Pancreas (tissue), 10 donors: ENCODE results near the gene RPTOR. TPM values are rescaled to one million over a fixed set of nuclear protein-coding genes. Genes with fewer than 3 reads are reported as not detected.

Experiments used
- ATAC-seq, 4 donors: fragments of 200-7000 bp; cut with Tn5 transposase; one replicate each; pipeline versions ENCODE4 v1.8.0 to v1.9.1; 2020; ENCODE audit warnings: mild to moderate bottlenecking in 4 of 4, moderate library complexity in 4 of 4
- DNase-seq, 6 donors: peaks; one replicate each; pipeline ENCODE4 v3.0.0-alpha.2; 2020
- FAIRE-seq: peaks from 2 replicates; lab custom pipeline; 2012; peaks lifted over from hg19 to GRCh38; lab: Jason Lieb, UNC
- H3K27ac ChIP-seq, 4 donors: fragments of 200-600 bp; sonication (generic); 1 replicate in 3 of 4; 2 replicates in 1 of 4; pipeline versions ENCODE4 v1.5.0 to v1.8.0; 2020
- H3K27me3 ChIP-seq, 4 donors: fragments of 200-600 bp; one replicate each; pipeline ENCODE4 v1.8.0; 2021
- H3K36me3 ChIP-seq, 3 donors: fragments of 200-600 bp; sonication (generic) in 1 of 3; one replicate each; pipeline versions ENCODE4 v1.5.0 to v1.8.0; 2020 to 2021
- H3K4me1 ChIP-seq, 3 donors: fragments of 200-600 bp; one replicate each; pipeline ENCODE4 v1.8.0; 2021
- H3K4me3 ChIP-seq, 4 donors: fragments of 200-600 bp; sonication (generic) in 2 of 4; one replicate each; pipeline versions ENCODE4 v1.5.0 to v1.8.0; 2020 to 2021
- H3K9me3 ChIP-seq, 4 donors: fragments of 200-600 bp; one replicate each; pipeline ENCODE4 v1.8.0; 2021
- CTCF ChIP-seq, 4 donors: fragments of 200-600 bp; sonication (generic) in 3 of 4; IDR thresholded peaks; one replicate each; pipeline versions ENCODE4 v1.5.0 to v1.8.0; 2021; ENCODE audit warnings: antibody characterized with exemption in 4 of 4
- WGBS, 2 donors: extraction: QIAGEN DNeasy Blood & Tissue Kit; methylation state at CpG; one replicate each; pipeline ENCODE4 v1.1.7; 2013; 5-methylcytosine and 5-hydroxymethylcytosine counted together
- intact Hi-C, 3 donors: fragments of 100-400 bp; cut with DNase I; formaldehyde crosslinking; loops; one replicate each; pipeline versions ENCODE4 v1.11.1 to v1.14.2; 2022
- polyA plus RNA-seq, 2 donors: library from polyadenylated mRNA; stranded (reverse); fragments of 200-250 nt; gene quantifications; one replicate each; pipeline ENCODE4 v1.2.3, GENCODE V29; 2013
- total RNA-seq, 6 donors: library from RNA; stranded (reverse); fragmentation: NEBNext Ultra II Directional in 4 of 6; extraction: Animal tissue kit (Norgen Biotek cat#: 25700) in 4 of 6; gene quantifications; one replicate each; pipeline versions ENCODE4 v1.2.1 to v1.2.4, GENCODE V29; 2021 to 2023
- donor health status: healthy with polysubstance abuse.
- donor health status: DM: no; HTN: no; CAD: no; lungs with moderate emphysema.
- donor health status: DM: no; HTN: no; CAD: no.
- donor health status: control.
- donor health status: control.
- donor health status: Bipolar disorder and iron deficiency.
- donor health status: DM: yes; HTN: yes; CAD: no.
- donor health status: DM: no; HTN: no; CAD: no.
- donor health status: DM: no; HTN: no; CAD: no.
- donor health status: DM: yes; HTN: yes; CAD: no.

RPTOR gene
- total and polyA plus RNA-seq, 8 donors: 5.0 to 18.9 (median 13.2) TPM

GRCh38 chr17:80781211-80781610, 236.6 kb downstream of the RPTOR start:
- H3K4me3 ChIP-seq: no peak overlapping the region
- H3K36me3 ChIP-seq: no peaks in the 10 kb centered on the region
- no peaks in the 10 kb centered on the region for H3K9me3 ChIP-seq
- WGBS, 2 donors: 92 to 95% methylated on average over 13 of the region's 13 CpGs
- FAIRE-seq (no peak), ATAC-seq (peak in 1 of 4 donors; percentile 57), DNase-seq (peak in 1 of 6 donors; percentile 52)
- H3K27me3 ChIP-seq: no peaks in the 10 kb centered on the region
- no peaks in the 10 kb centered on the region for H3K4me1 ChIP-seq
- TF ChIP-seq CTCF (IDR thresholded peaks at IDR 0.05): no peak
- intact Hi-C loops: no loop called here
- no peak overlapping the region for H3K27ac ChIP-seq

- FAIRE-seq: no peak
- no peaks in the 10 kb centered on the region for H3K4me1 ChIP-seq
- no peaks in the 10 kb centered on the region for H3K36me3 ChIP-seq
- H3K27me3 ChIP-seq: no peaks in the 10 kb centered on the region
- 81 to 82% methylated on average over 14 of the region's 14 CpGs for WGBS, 2 donors
- intact Hi-C loops: no loop called here
- no peak overlapping the region for H3K4me3 ChIP-seq
- TF ChIP-seq CTCF (IDR thresholded peaks at IDR 0.05): no peak
- DNase-seq: peak in 1 of 6 donors; percentile 30
- ATAC-seq: no peak
- H3K9me3 ChIP-seq: no peaks in the 10 kb centered on the region
- no peak overlapping the region for H3K27ac ChIP-seq
These were observed 237.2 kb downstream of the RPTOR start for GRCh38 chr17:80781807-80782277.

- no peaks in the 10 kb centered on the region for H3K27me3 ChIP-seq
- ATAC-seq: no peak
- no peak for TF ChIP-seq CTCF (IDR thresholded peaks at IDR 0.05)
- 76 to 78% methylated on average over 16 of the region's 16 CpGs for WGBS, 2 donors
- FAIRE-seq: no peak
- intact Hi-C loops: no loop called here
- H3K4me1 ChIP-seq: no peaks in the 10 kb centered on the region
- H3K9me3 ChIP-seq: no peaks in the 10 kb centered on the region
- peak in 1 of 6 donors; percentile 23 for DNase-seq
- H3K4me3 ChIP-seq: no peak overlapping the region
- no peaks in the 10 kb centered on the region for H3K36me3 ChIP-seq
- no peak overlapping the region for H3K27ac ChIP-seq
These were observed 238.1 kb downstream of the RPTOR start for GRCh38 chr17:80782536-80783427.

GRCh38 chr17:80783486-80783885, 238.8 kb downstream of the RPTOR start:
- Histone ChIP-seq H3K4me1 (no peaks in the 10 kb centered on the region), H3K4me3 (no peak overlapping the region), H3K36me3 (no peaks in the 10 kb centered on the region), H3K27ac (no peak overlapping the region), H3K9me3 (no peaks in the 10 kb centered on the region), H3K27me3 (no peaks in the 10 kb centered on the region)
- no peak for ATAC-seq
- FAIRE-seq: no peak
- intact Hi-C loops: no loop called here
- peak in 1 of 6 donors; percentile 5 for DNase-seq
- WGBS, 2 donors: 93 to 95% methylated on average over 8 of the region's 8 CpGs
- TF ChIP-seq CTCF (IDR thresholded peaks at IDR 0.05): no peak

- 89 to 94% methylated on average over 6 of the region's 6 CpGs for WGBS, 2 donors
- H3K27ac ChIP-seq: no peak overlapping the region
These were observed 239.3 kb downstream of the RPTOR start for GRCh38 chr17:80783971-80784370.

More at GRCh38 chr17:80783971-80784370, 239.3 kb downstream of the RPTOR start:
- DNase-seq (peak in 1 of 6 donors; percentile 2), ATAC-seq (no peak), FAIRE-seq (no peak)
- Histone ChIP-seq H3K9me3 (no peaks in the 10 kb centered on the region), H3K4me3 (no peak overlapping the region), H3K27me3 (no peaks in the 10 kb centered on the region), H3K36me3 (no peaks in the 10 kb centered on the region), H3K4me1 (no peaks in the 10 kb centered on the region)
- no peak for TF ChIP-seq CTCF (IDR thresholded peaks at IDR 0.05)
- intact Hi-C loops: no loop called here
